HepG2 (cell line): Measurements from ENCODE around the gene FBXO24. TPM values are rescaled to one million over a fixed set of nuclear protein-coding genes. Genes with fewer than 3 reads are reported as not detected.
A peak's percentile ranks its signal among the peaks of the same experiment; 100 is the strongest.

Source experiments
- CAMTA2 ChIP-seq: sonication (generic); formaldehyde crosslinking; IDR thresholded peaks from 2 replicates; pipeline ENCODE4 v1.4.0; 2020; ENCODE audit warnings: mild to moderate bottlenecking, missing genetic modification reagents, borderline replicate concordance
- CENPX ChIP-seq: sonication (generic); formaldehyde crosslinking; IDR thresholded peaks from 2 replicates; pipeline ENCODE4 v1.9.0; 2021; ENCODE audit warnings: mild to moderate bottlenecking, missing genetic modification reagents, moderate library complexity
- HIVEP1 ChIP-seq: sonication (generic); formaldehyde crosslinking; IDR thresholded peaks from 2 replicates; pipeline ENCODE4 v1.4.0; 2020; ENCODE audit warnings: mild to moderate bottlenecking, missing genetic modification reagents
- JUN ChIP-seq: sonication (generic); formaldehyde crosslinking; IDR thresholded peaks from 2 replicates; pipeline ENCODE4 v1.4.0; 2020; ENCODE audit warnings: mild to moderate bottlenecking, missing genetic modification reagents
- NPAS2 ChIP-seq: sonication (generic); formaldehyde crosslinking; IDR thresholded peaks from 2 replicates; pipeline ENCODE4 v1.8.0; 2022; ENCODE audit warnings: mild to moderate bottlenecking, missing genetic modification reagents, borderline replicate concordance
- SIX4 ChIP-seq: sonication (generic); formaldehyde crosslinking; IDR thresholded peaks from 2 replicates; pipeline ENCODE4 v1.4.0; 2020; ENCODE audit warnings: missing genetic modification reagents
- SRSF9 ChIP-seq: fragments of 200-400 bp; formaldehyde crosslinking; IDR thresholded peaks from 2 replicates; pipeline ENCODE4 v1.6.1; 2018; ENCODE audit warnings: borderline replicate concordance, mild to moderate bottlenecking, low read depth, low read length; ENCODE audit not compliant: insufficient read depth, poor library complexity, severe bottlenecking
- ZNF614 ChIP-seq: IDR thresholded peaks from 2 replicates; pipeline ENCODE4 v1.6.1; 2018; ENCODE audit warnings: missing biosample characterization, missing genetic modification reagents, inconsistent platforms, borderline replicate concordance
- ZNF75D ChIP-seq: sonication (generic); formaldehyde crosslinking; IDR thresholded peaks from 2 replicates; pipeline ENCODE4 v1.8.1; 2023; ENCODE audit warnings: missing genetic modification reagents, mild to moderate bottlenecking, borderline replicate concordance
- polyA plus RNA-seq, 8 experiments: library from polyadenylated mRNA; depleted of rRNA in 3 of 8; stranded (reverse) in 7 of 8; unstranded in 1 of 8; fragments of >200 nt; fragmentation: Illumina TruSeq in 4 of 8; extraction: Trizol in 4 of 8; gene quantifications; 2 replicates each; pipeline versions ENCODE4 v1.2.1 to v1.2.3, GENCODE V29; 2011 to 2016; ENCODE audit warnings: low read depth in 4 of 8, missing spikeins in 1 of 8, mixed read lengths in 1 of 8; ENCODE audit not compliant: insufficient read depth in 1 of 8
- total RNA-seq, 5 experiments: library from RNA; depleted of rRNA; stranded (reverse); fragments of >200 nt; fragmentation: Illumina TruSeq; extraction: Trizol; gene quantifications; 2 replicates each; pipeline ENCODE4 v1.2.3, GENCODE V29; 2016; ENCODE audit warnings: low read depth in 1 of 5
- TF ChIP-seq, protein P1 (sequence below): sonication (generic); formaldehyde crosslinking; IDR thresholded peaks from 2 replicates; pipeline ENCODE4 v1.4.0; 2020; ENCODE audit warnings: missing genetic modification reagents
- TF ChIP-seq, protein P2 (sequence below): sonication (generic); formaldehyde crosslinking; IDR thresholded peaks from 2 replicates; pipeline ENCODE4 v1.4.0; 2020; ENCODE audit warnings: missing genetic modification reagents
- TF ChIP-seq, protein P3 (sequence below): sonication (generic); formaldehyde crosslinking; IDR thresholded peaks from 2 replicates; pipeline ENCODE4 v1.9.0; 2021; ENCODE audit warnings: missing genetic modification reagents, borderline replicate concordance
- TF ChIP-seq, protein P4 (sequence below): IDR thresholded peaks from 2 replicates; pipeline ENCODE4 v1.6.1; 2016; ENCODE audit warnings: low read depth, control low read depth
- TF ChIP-seq, protein P5 (sequence below): sonication (generic); formaldehyde crosslinking; IDR thresholded peaks from 2 replicates; pipeline ENCODE4 v1.8.0; 2022; ENCODE audit warnings: missing genetic modification reagents, mild to moderate bottlenecking, moderate library complexity, borderline replicate concordance
- TF ChIP-seq, protein P6 (sequence below): sonication (generic); formaldehyde crosslinking; IDR thresholded peaks from 2 replicates; pipeline ENCODE4 v1.5.1; 2020; ENCODE audit warnings: mild to moderate bottlenecking, moderate library complexity, missing genetic modification reagents

FBXO24 gene
- total and polyA plus RNA-seq, 2 of the 13 experiments (the other 11 are each of a cell fraction or from before 2014, with no cell fraction given), result 0.20 to 0.55 TPM

DNA sequence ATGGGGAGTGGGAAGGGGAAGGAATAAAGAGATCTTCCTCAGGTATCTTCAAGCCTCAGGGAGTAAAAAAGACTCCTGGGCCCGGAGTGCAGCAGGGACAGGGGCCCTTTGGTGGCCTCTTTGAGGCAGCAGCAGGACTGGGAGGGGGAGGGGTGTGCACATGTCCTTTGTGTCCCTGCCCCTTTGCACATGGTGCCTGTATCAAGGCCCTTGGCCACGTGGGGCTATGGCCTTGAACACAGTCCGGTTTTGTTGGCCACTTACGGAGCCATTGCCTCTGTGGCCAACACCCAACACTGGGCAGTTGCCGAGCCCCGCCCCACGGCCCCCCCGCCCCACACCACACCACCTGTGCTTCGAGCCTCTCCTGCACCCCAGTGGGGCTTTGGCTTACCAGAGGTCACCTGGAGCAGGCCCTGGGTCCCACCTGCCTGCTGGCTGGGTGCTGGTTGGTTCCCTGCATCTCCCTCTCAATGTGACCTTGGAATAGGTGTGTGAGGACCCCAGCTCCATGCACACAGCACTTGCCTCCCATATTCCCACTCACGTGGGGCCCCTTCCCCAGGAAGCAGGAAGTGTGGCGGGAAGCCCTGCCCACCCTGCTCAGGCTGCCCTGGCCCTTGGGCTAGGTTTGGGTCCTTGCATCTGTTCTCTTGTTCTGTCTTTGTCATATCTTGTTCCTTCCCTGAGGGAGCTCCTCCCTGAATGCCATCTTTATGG is 17.8 kb upstream of the FBXO24 start (continued):
- TF ChIP-seq, protein P1, sequence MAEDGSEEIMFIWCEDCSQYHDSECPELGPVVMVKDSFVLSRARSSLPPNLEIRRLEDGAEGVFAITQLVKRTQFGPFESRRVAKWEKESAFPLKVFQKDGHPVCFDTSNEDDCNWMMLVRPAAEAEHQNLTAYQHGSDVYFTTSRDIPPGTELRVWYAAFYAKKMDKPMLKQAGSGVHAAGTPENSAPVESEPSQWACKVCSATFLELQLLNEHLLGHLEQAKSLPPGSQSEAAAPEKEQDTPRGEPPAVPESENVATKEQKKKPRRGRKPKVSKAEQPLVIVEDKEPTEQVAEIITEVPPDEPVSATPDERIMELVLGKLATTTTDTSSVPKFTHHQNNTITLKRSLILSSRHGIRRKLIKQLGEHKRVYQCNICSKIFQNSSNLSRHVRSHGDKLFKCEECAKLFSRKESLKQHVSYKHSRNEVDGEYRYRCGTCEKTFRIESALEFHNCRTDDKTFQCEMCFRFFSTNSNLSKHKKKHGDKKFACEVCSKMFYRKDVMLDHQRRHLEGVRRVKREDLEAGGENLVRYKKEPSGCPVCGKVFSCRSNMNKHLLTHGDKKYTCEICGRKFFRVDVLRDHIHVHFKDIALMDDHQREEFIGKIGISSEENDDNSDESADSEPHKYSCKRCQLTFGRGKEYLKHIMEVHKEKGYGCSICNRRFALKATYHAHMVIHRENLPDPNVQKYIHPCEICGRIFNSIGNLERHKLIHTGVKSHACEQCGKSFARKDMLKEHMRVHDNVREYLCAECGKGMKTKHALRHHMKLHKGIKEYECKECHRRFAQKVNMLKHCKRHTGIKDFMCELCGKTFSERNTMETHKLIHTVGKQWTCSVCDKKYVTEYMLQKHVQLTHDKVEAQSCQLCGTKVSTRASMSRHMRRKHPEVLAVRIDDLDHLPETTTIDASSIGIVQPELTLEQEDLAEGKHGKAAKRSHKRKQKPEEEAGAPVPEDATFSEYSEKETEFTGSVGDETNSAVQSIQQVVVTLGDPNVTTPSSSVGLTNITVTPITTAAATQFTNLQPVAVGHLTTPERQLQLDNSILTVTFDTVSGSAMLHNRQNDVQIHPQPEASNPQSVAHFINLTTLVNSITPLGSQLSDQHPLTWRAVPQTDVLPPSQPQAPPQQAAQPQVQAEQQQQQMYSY (CRISPR knock-in tag), result no peak; the same call in none of the 2 replicates
- TF ChIP-seq, protein P2, sequence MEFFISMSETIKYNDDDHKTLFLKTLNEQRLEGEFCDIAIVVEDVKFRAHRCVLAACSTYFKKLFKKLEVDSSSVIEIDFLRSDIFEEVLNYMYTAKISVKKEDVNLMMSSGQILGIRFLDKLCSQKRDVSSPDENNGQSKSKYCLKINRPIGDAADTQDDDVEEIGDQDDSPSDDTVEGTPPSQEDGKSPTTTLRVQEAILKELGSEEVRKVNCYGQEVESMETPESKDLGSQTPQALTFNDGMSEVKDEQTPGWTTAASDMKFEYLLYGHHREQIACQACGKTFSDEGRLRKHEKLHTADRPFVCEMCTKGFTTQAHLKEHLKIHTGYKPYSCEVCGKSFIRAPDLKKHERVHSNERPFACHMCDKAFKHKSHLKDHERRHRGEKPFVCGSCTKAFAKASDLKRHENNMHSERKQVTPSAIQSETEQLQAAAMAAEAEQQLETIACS (CRISPR knock-in tag), result no peak
- TF ChIP-seq CAMTA2 (CRISPR knock-in tag) (no peak), CENPX (no peak), JUN (CRISPR knock-in tag) (no peak; the same call in 1 of the 2 replicates), HIVEP1 (CRISPR knock-in tag) (no peak), ZNF614 (CRISPR knock-in tag) (peak; percentile 47; the same call in 1 of the 2 replicates), ZNF75D (CRISPR knock-in tag) (no peak), SRSF9 (no peak), NPAS2 (CRISPR knock-in tag) (no peak), SIX4 (no peak; the same call in 1 of the 2 replicates)
- TF ChIP-seq, protein P3, sequence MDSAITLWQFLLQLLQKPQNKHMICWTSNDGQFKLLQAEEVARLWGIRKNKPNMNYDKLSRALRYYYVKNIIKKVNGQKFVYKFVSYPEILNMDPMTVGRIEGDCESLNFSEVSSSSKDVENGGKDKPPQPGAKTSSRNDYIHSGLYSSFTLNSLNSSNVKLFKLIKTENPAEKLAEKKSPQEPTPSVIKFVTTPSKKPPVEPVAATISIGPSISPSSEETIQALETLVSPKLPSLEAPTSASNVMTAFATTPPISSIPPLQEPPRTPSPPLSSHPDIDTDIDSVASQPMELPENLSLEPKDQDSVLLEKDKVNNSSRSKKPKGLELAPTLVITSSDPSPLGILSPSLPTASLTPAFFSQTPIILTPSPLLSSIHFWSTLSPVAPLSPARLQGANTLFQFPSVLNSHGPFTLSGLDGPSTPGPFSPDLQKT (CRISPR knock-in tag), result no peak; the same call in 1 of the 2 replicates
- TF ChIP-seq, protein P4, sequence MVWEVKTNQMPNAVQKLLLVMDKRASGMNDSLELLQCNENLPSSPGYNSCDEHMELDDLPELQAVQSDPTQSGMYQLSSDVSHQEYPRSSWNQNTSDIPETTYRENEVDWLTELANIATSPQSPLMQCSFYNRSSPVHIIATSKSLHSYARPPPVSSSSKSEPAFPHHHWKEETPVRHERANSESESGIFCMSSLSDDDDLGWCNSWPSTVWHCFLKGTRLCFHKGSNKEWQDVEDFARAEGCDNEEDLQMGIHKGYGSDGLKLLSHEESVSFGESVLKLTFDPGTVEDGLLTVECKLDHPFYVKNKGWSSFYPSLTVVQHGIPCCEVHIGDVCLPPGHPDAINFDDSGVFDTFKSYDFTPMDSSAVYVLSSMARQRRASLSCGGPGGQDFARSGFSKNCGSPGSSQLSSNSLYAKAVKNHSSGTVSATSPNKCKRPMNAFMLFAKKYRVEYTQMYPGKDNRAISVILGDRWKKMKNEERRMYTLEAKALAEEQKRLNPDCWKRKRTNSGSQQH (CRISPR knock-in tag), result no peak; the same call in 1 of the 2 replicates
- TF ChIP-seq, protein P5, sequence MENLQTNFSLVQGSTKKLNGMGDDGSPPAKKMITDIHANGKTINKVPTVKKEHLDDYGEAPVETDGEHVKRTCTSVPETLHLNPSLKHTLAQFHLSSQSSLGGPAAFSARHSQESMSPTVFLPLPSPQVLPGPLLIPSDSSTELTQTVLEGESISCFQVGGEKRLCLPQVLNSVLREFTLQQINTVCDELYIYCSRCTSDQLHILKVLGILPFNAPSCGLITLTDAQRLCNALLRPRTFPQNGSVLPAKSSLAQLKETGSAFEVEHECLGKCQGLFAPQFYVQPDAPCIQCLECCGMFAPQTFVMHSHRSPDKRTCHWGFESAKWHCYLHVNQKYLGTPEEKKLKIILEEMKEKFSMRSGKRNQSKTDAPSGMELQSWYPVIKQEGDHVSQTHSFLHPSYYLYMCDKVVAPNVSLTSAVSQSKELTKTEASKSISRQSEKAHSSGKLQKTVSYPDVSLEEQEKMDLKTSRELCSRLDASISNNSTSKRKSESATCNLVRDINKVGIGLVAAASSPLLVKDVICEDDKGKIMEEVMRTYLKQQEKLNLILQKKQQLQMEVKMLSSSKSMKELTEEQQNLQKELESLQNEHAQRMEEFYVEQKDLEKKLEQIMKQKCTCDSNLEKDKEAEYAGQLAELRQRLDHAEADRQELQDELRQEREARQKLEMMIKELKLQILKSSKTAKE (CRISPR knock-in tag), result peak; percentile 53; the same call in 1 of the 2 replicates
- TF ChIP-seq, protein P6, sequence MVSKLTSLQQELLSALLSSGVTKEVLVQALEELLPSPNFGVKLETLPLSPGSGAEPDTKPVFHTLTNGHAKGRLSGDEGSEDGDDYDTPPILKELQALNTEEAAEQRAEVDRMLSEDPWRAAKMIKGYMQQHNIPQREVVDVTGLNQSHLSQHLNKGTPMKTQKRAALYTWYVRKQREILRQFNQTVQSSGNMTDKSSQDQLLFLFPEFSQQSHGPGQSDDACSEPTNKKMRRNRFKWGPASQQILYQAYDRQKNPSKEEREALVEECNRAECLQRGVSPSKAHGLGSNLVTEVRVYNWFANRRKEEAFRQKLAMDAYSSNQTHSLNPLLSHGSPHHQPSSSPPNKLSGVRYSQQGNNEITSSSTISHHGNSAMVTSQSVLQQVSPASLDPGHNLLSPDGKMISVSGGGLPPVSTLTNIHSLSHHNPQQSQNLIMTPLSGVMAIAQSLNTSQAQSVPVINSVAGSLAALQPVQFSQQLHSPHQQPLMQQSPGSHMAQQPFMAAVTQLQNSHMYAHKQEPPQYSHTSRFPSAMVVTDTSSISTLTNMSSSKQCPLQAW (CRISPR knock-in tag), result no peak
